Adipocyte (in vitro differentiated cells): ENCODE measurements around the gene ADORA1.

Experiments
- DNase-seq: peaks from one replicate; pipeline ENCODE4 v3.0.0-alpha.2; 2015; ENCODE audit warnings: low read depth
- H3K27me3 ChIP-seq: replicated peaks from 2 replicates; pipeline ENCODE4 v1.7.0; 2013; ENCODE audit warnings: mild to moderate bottlenecking, low read length, moderate library complexity; ENCODE audit not compliant: control insufficient read depth, insufficient read depth
- H3K36me3 ChIP-seq: 2 replicates; pipeline ENCODE4 v1.7.0; 2013; ENCODE audit warnings: low read length, mild to moderate bottlenecking, moderate library complexity; ENCODE audit not compliant: control insufficient read depth, insufficient read depth, severe bottlenecking
- H3K4me1 ChIP-seq: 2 replicates; pipeline ENCODE4 v1.7.0; 2013; ENCODE audit warnings: mild to moderate bottlenecking, low read length, moderate library complexity; ENCODE audit not compliant: control insufficient read depth, insufficient read depth
- H3K4me3 ChIP-seq: 2 replicates; pipeline ENCODE4 v1.7.0; 2013; ENCODE audit warnings: mild to moderate bottlenecking, low read length, moderate library complexity
- H3K9ac ChIP-seq: 2 replicates; pipeline ENCODE4 v1.7.0; 2013; ENCODE audit warnings: mild to moderate bottlenecking, low read length, moderate library complexity
- H3K9me3 ChIP-seq: 2 replicates; pipeline ENCODE4 v1.7.0; 2013; ENCODE audit warnings: mild to moderate bottlenecking, low read length, moderate library complexity; ENCODE audit not compliant: control insufficient read depth

ADORA1 gene

GRCh38 chr1:203181586-203182386 is 54.3 kb downstream of the ADORA1 start:
- DNase-seq = no peak
- no peaks in the 10 kb centered on the region for H3K36me3 ChIP-seq
- no peak overlapping the region for H3K4me3 ChIP-seq
- H3K9ac ChIP-seq = no peak overlapping the region
- H3K9me3 ChIP-seq = no peaks in the 10 kb centered on the region
- H3K4me1 ChIP-seq = peaks cover 21% of the 10 kb centered on the region
- no peaks in the 10 kb centered on the region for H3K27me3 ChIP-seq

GRCh38 chr1:203182387-203182953 is 54.9 kb downstream of the ADORA1 start:
- Histone ChIP-seq H3K36me3 (no peaks in the 10 kb centered on the region), H3K4me1 (peaks cover 21% of the 10 kb centered on the region), H3K27me3 (no peaks in the 10 kb centered on the region), H3K9me3 (no peaks in the 10 kb centered on the region), H3K4me3 (no peak overlapping the region), H3K9ac (no peak overlapping the region)
- no peak for DNase-seq

GRCh38 chr1:203183828-203184227 is 56.3 kb downstream of the ADORA1 start:
- no peak overlapping the region for H3K4me3 ChIP-seq
- no peaks in the 10 kb centered on the region for H3K9me3 ChIP-seq
- DNase-seq = no peak
- no peaks in the 10 kb centered on the region for H3K27me3 ChIP-seq
- peaks cover 16% of the 10 kb centered on the region for H3K4me1 ChIP-seq
- no peaks in the 10 kb centered on the region for H3K36me3 ChIP-seq
- no peak overlapping the region for H3K9ac ChIP-seq

GRCh38 chr1:203184467-203184866 is 56.9 kb downstream of the ADORA1 start:
- Histone ChIP-seq H3K4me3 (no peak overlapping the region), H3K36me3 (no peaks in the 10 kb centered on the region), H3K9me3 (no peaks in the 10 kb centered on the region), H3K4me1 (peaks cover 16% of the 10 kb centered on the region), H3K27me3 (no peaks in the 10 kb centered on the region), H3K9ac (no peak overlapping the region)
- no peak for DNase-seq

- Histone ChIP-seq H3K36me3 (no peaks in the 10 kb centered on the region), H3K27me3 (no peaks in the 10 kb centered on the region), H3K4me1 (peaks cover 16% of the 10 kb centered on the region), H3K4me3 (no peak overlapping the region), H3K9me3 (no peaks in the 10 kb centered on the region), H3K9ac (no peak overlapping the region)
- DNase-seq = no peak
Observed at GRCh38 chr1:203185061-203185461, 57.5 kb downstream of the ADORA1 start.

- no peaks in the 10 kb centered on the region for H3K9me3 ChIP-seq
- no peak overlapping the region for H3K4me3 ChIP-seq
- H3K9ac ChIP-seq = no peak overlapping the region
- H3K36me3 ChIP-seq = no peaks in the 10 kb centered on the region
- peaks cover 16% of the 10 kb centered on the region for H3K4me1 ChIP-seq
- DNase-seq = no peak
- H3K27me3 ChIP-seq = no peaks in the 10 kb centered on the region
Observed at GRCh38 chr1:203185585-203185984, 58.1 kb downstream of the ADORA1 start.

- Histone ChIP-seq H3K4me3 (no peak overlapping the region), H3K9me3 (no peaks in the 10 kb centered on the region), H3K9ac (no peak overlapping the region), H3K36me3 (no peaks in the 10 kb centered on the region), H3K4me1 (peaks cover 16% of the 10 kb centered on the region), H3K27me3 (no peaks in the 10 kb centered on the region)
- DNase-seq = no peak
Observed at GRCh38 chr1:203186091-203186445, 58.5 kb downstream of the ADORA1 start.

- no peak within 1 kb of the TSS for H3K4me3 ChIP-seq
- peaks cover 16% of the 10 kb centered on the region for H3K4me1 ChIP-seq
- DNase-seq = no peak
- peak within 1 kb of the TSS; percentile 39 for H3K9ac ChIP-seq
- no peaks in the 10 kb centered on the region for H3K9me3 ChIP-seq
- no peaks in the 10 kb centered on the region for H3K27me3 ChIP-seq
- H3K36me3 ChIP-seq = no peaks in the 10 kb centered on the region
Observed at GRCh38 chr1:203186446-203187303, 59.1 kb downstream of the ADORA1 start, which contains the start of gene CHI3L1. Gene CHI3L1 (minus strand): TSS chr1:203186704. CDS start chr1:203186623, 81 bp downstream.

GRCh38 chr1:203187304-203187685 is 59.8 kb downstream of the ADORA1 start:
- H3K9me3 ChIP-seq = no peaks in the 10 kb centered on the region
- H3K4me3 ChIP-seq = no peak overlapping the region
- H3K9ac ChIP-seq = peak overlapping the region; percentile 39
- no peaks in the 10 kb centered on the region for H3K36me3 ChIP-seq
- no peaks in the 10 kb centered on the region for H3K27me3 ChIP-seq
- peaks cover 16% of the 10 kb centered on the region for H3K4me1 ChIP-seq
- DNase-seq = no peak

- Histone ChIP-seq H3K36me3 (no peaks in the 10 kb centered on the region), H3K4me1 (peaks cover 16% of the 10 kb centered on the region), H3K9ac (peak overlapping the region; percentile 39), H3K27me3 (no peaks in the 10 kb centered on the region), H3K4me3 (no peak overlapping the region), H3K9me3 (no peaks in the 10 kb centered on the region)
- DNase-seq = no peak
Observed at GRCh38 chr1:203187689-203188264, 60.3 kb downstream of the ADORA1 start.

GRCh38 chr1:203188686-203189232 is 61.2 kb downstream of the ADORA1 start:
- DNase-seq = no peak
- Histone ChIP-seq H3K9ac (no peak overlapping the region), H3K9me3 (no peaks in the 10 kb centered on the region), H3K36me3 (no peaks in the 10 kb centered on the region), H3K4me3 (no peak overlapping the region), H3K4me1 (peaks cover 16% of the 10 kb centered on the region), H3K27me3 (no peaks in the 10 kb centered on the region)
